Lower leg skin (tissue), 4 donors: ENCODE data around the gene CCDC106. TPM values are rescaled to one million over a fixed set of nuclear protein-coding genes. Genes with fewer than 3 reads are reported as not detected.

ENCODE experiments used
- DNase-seq, 2 donors: peaks; one replicate each; pipeline ENCODE4 v3.0.0-alpha.2; 2019; ENCODE audit warnings: low spot score in 2 of 2
- H3K4me3 ChIP-seq: fragments of 200-600 bp; sonication (generic); 2 replicates; pipeline ENCODE4 v1.5.1; 2017; ENCODE audit warnings: mild to moderate bottlenecking, low read depth; ENCODE audit not compliant: poor library complexity, severe bottlenecking
- CTCF ChIP-seq, 3 donors: fragments of 450-650 bp; IDR thresholded peaks; one replicate each; pipeline ENCODE4 v1.5.1; 2016; ENCODE audit warnings: antibody characterized with exemption in 3 of 3, mild to moderate bottlenecking in 3 of 3, moderate library complexity in 2 of 3
- POLR2A ChIP-seq, 2 donors: fragments of 450-650 bp; IDR thresholded peaks; one replicate each; pipeline ENCODE4 v1.6.1; 2016 to 2017; ENCODE audit warnings: antibody characterized with exemption in 2 of 2, mild to moderate bottlenecking in 1 of 2, moderate library complexity in 1 of 2
- WGBS, 2 donors: methylation state at CpG; one replicate each; pipeline ENCODE4 v1.1.5; 2018; 5-methylcytosine and 5-hydroxymethylcytosine counted together
- intact Hi-C: fragments of 100-400 bp; cut with DNase I; formaldehyde crosslinking; loops from one replicate; pipeline ENCODE4 v1.15.0; 2023; ENCODE audit warnings: low total_unique reads
- total RNA-seq, 4 donors: library from RNA; depleted of rRNA; stranded (reverse); fragments of >200 nt; gene quantifications; one replicate each; pipeline ENCODE4 v1.1.0, GENCODE V29; 2016

Gene CCDC106
- total RNA-seq, 4 donors from 2014 or later, result 7.9 to 10.4 (median 8.5) TPM

GRCh38 chr19:55679343-55680257 lies 31.6 kb downstream of the CCDC106 start:
- no peak for DNase-seq
- intact Hi-C loops, result no loop called here
- TF ChIP-seq POLR2A (IDR thresholded peaks at IDR 0.05), result no peak
- TF ChIP-seq CTCF (IDR thresholded peaks at IDR 0.05), result no peak
- WGBS, 2 donors, result 82 to 85% methylated on average over 23 to 24 of the region's 24 CpGs
- H3K4me3 ChIP-seq, result no peak overlapping the region

GRCh38 chr19:55680339-55681130 lies 32.5 kb downstream of the CCDC106 start:
- intact Hi-C loops, result no loop called here
- H3K4me3 ChIP-seq, result no peak overlapping the region
- TF ChIP-seq CTCF (IDR thresholded peaks at IDR 0.05) (no peak), POLR2A (IDR thresholded peaks at IDR 0.05) (no peak)
- 89% methylated on average over 20 of the region's 20 CpGs for WGBS, 2 donors
- no peak for DNase-seq

- no peak overlapping the region for H3K4me3 ChIP-seq
- WGBS, 2 donors, result 83 to 93% methylated on average over 9 of the region's 9 CpGs
Observed at GRCh38 chr19:55681131-55682092, 33.4 kb downstream of the CCDC106 start.

GRCh38 chr19:55683449-55684261 lies 35.6 kb downstream of the CCDC106 start:
- intact Hi-C loops, result no loop called here
- WGBS, 2 donors, result 86 to 88% methylated on average over 22 of the region's 22 CpGs
- DNase-seq, result no peak
- no peak overlapping the region for H3K4me3 ChIP-seq
- TF ChIP-seq POLR2A (IDR thresholded peaks at IDR 0.05) (no peak), CTCF (IDR thresholded peaks at IDR 0.05) (no peak)

More at GRCh38 chr19:55681131-55682092, 33.4 kb downstream of the CCDC106 start:
- intact Hi-C loops, result no loop called here
- DNase-seq, result no peak
- no peak for TF ChIP-seq CTCF (IDR thresholded peaks at IDR 0.05)
